ENCODE measurements around the gene EBP. TPM values are rescaled to one million over a fixed set of nuclear protein-coding genes. Genes with fewer than 3 reads are reported as not detected.
A peak's percentile ranks its signal among the peaks of the same experiment; 100 is the strongest.

EBP gene
- total RNA-seq, 1 donor from 2014 or later: 53.4 TPM

GRCh38 chrX:48574270-48575266 lies 53.0 kb downstream of the EBP start, which contains the start of gene RBM3:
RBM3 (plus strand) TSS chrX:48574484; CDS start chrX:48575181, 697 bp downstream.
- no peak for FAIRE-seq
- DNase-seq (ENCODE audit: low spot score in 2 of 2): peak; percentile 68 to 75

- DNase-seq (ENCODE audit: low spot score in 2 of 2): no peak
- FAIRE-seq: no peak
Measured at GRCh38 chrX:48575642-48576041, 54.0 kb downstream of the EBP start.

GRCh38 chrX:48576108-48576507 lies 54.5 kb downstream of the EBP start:
- FAIRE-seq (no peak), DNase-seq (ENCODE audit: low spot score in 2 of 2) (no peak)

Other genes starting within 250 kb of the EBP start
- gene SSX3, start 165.1 kb upstream of the EBP start, total RNA-seq: not detected
- gene SSX4, start 138.3 kb upstream of the EBP start, total RNA-seq: not detected
- not detected for gene SSX4B, start 109.8 kb upstream of the EBP start, total RNA-seq
- gene SLC38A5, start 51.5 kb upstream of the EBP start, total RNA-seq: 25.3 TPM
- 36.3 TPM for gene FTSJ1, start 45.6 kb upstream of the EBP start, total RNA-seq
- gene PORCN, start 12.8 kb upstream of the EBP start, total RNA-seq: 7.3 TPM
- 4.9 TPM for gene TBC1D25, start 17.9 kb downstream of the EBP start, total RNA-seq
- 188 TPM for gene RBM3, start 52.7 kb downstream of the EBP start, total RNA-seq
- gene WDR13, start 75.7 kb downstream of the EBP start, total RNA-seq: 56.7 TPM
- 2.0 TPM for gene WAS, start 162.0 kb downstream of the EBP start, total RNA-seq
- gene SUV39H1, start 174.9 kb downstream of the EBP start, total RNA-seq: 2.9 TPM
- not detected for gene GLOD5, start 239.9 kb downstream of the EBP start, total RNA-seq

Data from frontal cortex (tissue), 4 donors.